HCT116 (cell line): ENCODE data around the gene LPAR3. TPM values are rescaled to one million over a fixed set of nuclear protein-coding genes. Genes with fewer than 3 reads are reported as not detected.

Experiments used
- ATAC-seq: fragments of 200-7000 bp; cut with Tn5 transposase; 2 replicates; pipeline ENCODE4 v1.9.1; 2020; ENCODE audit warnings: mild to moderate bottlenecking, moderate library complexity
- BruUV-seq: library from RNA; stranded (reverse); fragments of 400-500 nt; replicated peaks from 2 replicates; lab custom pipeline; 2021; lab: Mats Ljungman, UMichigan
- CTCF ChIA-PET: fragments of 300-600 bp; sonication (Branson Sonifier 250); formaldehyde crosslinking; loops from one replicate; lab custom pipeline; 2021; ENCODE audit warnings: antibody characterized with exemption; lab: Charles Lee
- POLR2A ChIA-PET: fragments of 300-600, 350-600 bp; sonication (Branson Sonifier 250); formaldehyde crosslinking; loops from one replicate; lab custom pipeline; 2021; ENCODE audit warnings: antibody characterized with exemption; lab: Charles Lee
- RAD21 ChIA-PET, 2 experiments: fragments of 300-600 bp; sonication (Branson Sonifier 250); formaldehyde crosslinking; loops; one replicate each; lab custom pipeline; 2023; ENCODE audit warnings: low total read pairs in 2 of 2; ENCODE audit not compliant: uncharacterized antibody in 2 of 2, unreplicated experiment in 2 of 2, low non-redundant PET in 1 of 2; lab: Charles Lee
- DNase-seq: peaks from one replicate; pipeline ENCODE4 v3.0.0-alpha.2; 2010; ENCODE audit warnings: low read depth, low spot score
- H2AFZ ChIP-seq: fragments of 200-600 bp; shearing (Covaris generic), sonication (generic); 2 replicates; pipeline ENCODE4 v1.6.1; 2017; ENCODE audit warnings: low read depth, mixed run types, mixed read lengths, antibody characterized with exemption, low read length; ENCODE audit not compliant: poor library complexity, severe bottlenecking
- H3K27ac ChIP-seq: 2 replicates; pipeline ENCODE4 v1.5.1; 2012; ENCODE audit warnings: low read depth, low read length
- H3K27me3 ChIP-seq: fragments of 200-600 bp; sonication (generic); 2 replicates; pipeline ENCODE4 v1.6.1; 2016; ENCODE audit warnings: mixed run types, low read length, mixed read lengths; ENCODE audit not compliant: insufficient read depth
- H3K36me3 ChIP-seq, 2 experiments: fragments of 200-500 bp in 1 of 2; fragments of 200-600 bp in 1 of 2; sonication (Bioruptor generic) in 1 of 2; sonication (generic) in 1 of 2; 2 replicates each; pipeline versions ENCODE4 v1.5.1 to v1.6.1; 2014 to 2016; ENCODE audit warnings: low read length in 2 of 2, inconsistent platforms in 1 of 2, mixed read lengths in 1 of 2, mixed run types in 1 of 2; ENCODE audit not compliant: insufficient read depth in 2 of 2, control insufficient read depth in 1 of 2
- H3K4me1 ChIP-seq, 2 experiments: fragments of 200-600 bp in 1 of 2; sonication (generic) in 1 of 2; 2 replicates each; pipeline versions ENCODE4 v1.5.1 to v1.6.1; 2012 to 2017; ENCODE audit warnings: low read length in 2 of 2, inconsistent platforms in 1 of 2, mild to moderate bottlenecking in 1 of 2, mixed read lengths in 1 of 2, mixed run types in 1 of 2, moderate library complexity in 1 of 2; ENCODE audit not compliant: insufficient read depth in 2 of 2, control insufficient read depth in 1 of 2
- H3K4me2 ChIP-seq: fragments of 200-600 bp; sonication (generic); 2 replicates; pipeline ENCODE4 v1.6.1; 2017; ENCODE audit warnings: mixed run types, low read length, mixed read lengths
- H3K4me3 ChIP-seq, 2 experiments: fragments of 200-600 bp in 1 of 2; sonication (generic) in 1 of 2; replicated peaks in 1 of 2; 2 replicates each; pipeline ENCODE4 v1.5.1; 2011 to 2016; ENCODE audit warnings: low read length in 2 of 2, control low read depth in 1 of 2, low read depth in 1 of 2, mild to moderate bottlenecking in 1 of 2, mixed read lengths in 1 of 2, mixed run types in 1 of 2
- H3K79me2 ChIP-seq: fragments of 200-600 bp; sonication (generic); 2 replicates; pipeline ENCODE4 v1.6.1; 2017; ENCODE audit warnings: mild to moderate bottlenecking, mixed run types, low read length, moderate library complexity, mixed read lengths; ENCODE audit not compliant: insufficient read depth
- H3K9ac ChIP-seq: fragments of 200-600 bp; sonication (generic); 2 replicates; pipeline ENCODE4 v1.6.1; 2016; ENCODE audit warnings: low read length, mixed read lengths
- H3K9me2 ChIP-seq: fragments of 200-600 bp; sonication (generic), shearing (Covaris generic); 2 replicates; pipeline ENCODE4 v1.6.1; 2017; ENCODE audit warnings: mixed run types, mild to moderate bottlenecking, moderate library complexity; ENCODE audit not compliant: insufficient read depth
- H3K9me3 ChIP-seq, 2 experiments: fragments of 200-500 bp in 1 of 2; fragments of 200-600 bp in 1 of 2; sonication (Bioruptor generic) in 1 of 2; sonication (generic) in 1 of 2; 2 replicates each; pipeline ENCODE4 v1.6.1; 2014 to 2017; ENCODE audit warnings: low read length in 2 of 2, mixed read lengths in 2 of 2, inconsistent platforms in 1 of 2, low read depth in 1 of 2, mild to moderate bottlenecking in 1 of 2, mixed run types in 1 of 2, moderate library complexity in 1 of 2; ENCODE audit not compliant: control insufficient read depth in 1 of 2, insufficient read depth in 1 of 2
- H4K20me1 ChIP-seq: fragments of 200-600 bp; sonication (generic), shearing (Covaris generic); 2 replicates; pipeline ENCODE4 v1.6.1; 2017; ENCODE audit warnings: mixed run types, mild to moderate bottlenecking, moderate library complexity; ENCODE audit not compliant: insufficient read depth
- CEBPB ChIP-seq: IDR thresholded peaks from 2 replicates; pipeline ENCODE4 v1.6.1; 2012; ENCODE audit warnings: low read depth
- EZH2phosphoT487 ChIP-seq: fragments of 200-600 bp; IDR thresholded peaks from 2 replicates; pipeline ENCODE4 v1.6.1; 2018; ENCODE audit warnings: antibody characterized with exemption, borderline replicate concordance
- RAD21 ChIP-seq: IDR thresholded peaks from 2 replicates; pipeline ENCODE4 v1.6.1; 2012; ENCODE audit warnings: low read depth, mild to moderate bottlenecking
- intact Hi-C: fragments of 100-400 bp; cut with micrococcal nuclease; formaldehyde crosslinking; loops from 2 replicates; pipeline ENCODE4 v1.10.0; 2022
- total RNA-seq: library from RNA; stranded (reverse); gene quantifications from one replicate; pipeline ENCODE4 v1.2.1, GENCODE V29; 2021; ENCODE audit not compliant: unreplicated experiment
- TF ChIP-seq, protein P1 (sequence below): IDR thresholded peaks from 2 replicates; pipeline ENCODE4 v1.6.1; 2011; ENCODE audit warnings: mild to moderate bottlenecking, low read length, moderate library complexity; ENCODE audit not compliant: insufficient replicate concordance; ENCODE audit errors: extremely low read depth
- TF ChIP-seq, protein P2 (sequence below): IDR thresholded peaks from 2 replicates; pipeline ENCODE4 v1.6.1; 2012; ENCODE audit warnings: low read depth

LPAR3 gene
- total RNA-seq, 1 experiment from 2014 or later = 27.2 TPM

DNA sequence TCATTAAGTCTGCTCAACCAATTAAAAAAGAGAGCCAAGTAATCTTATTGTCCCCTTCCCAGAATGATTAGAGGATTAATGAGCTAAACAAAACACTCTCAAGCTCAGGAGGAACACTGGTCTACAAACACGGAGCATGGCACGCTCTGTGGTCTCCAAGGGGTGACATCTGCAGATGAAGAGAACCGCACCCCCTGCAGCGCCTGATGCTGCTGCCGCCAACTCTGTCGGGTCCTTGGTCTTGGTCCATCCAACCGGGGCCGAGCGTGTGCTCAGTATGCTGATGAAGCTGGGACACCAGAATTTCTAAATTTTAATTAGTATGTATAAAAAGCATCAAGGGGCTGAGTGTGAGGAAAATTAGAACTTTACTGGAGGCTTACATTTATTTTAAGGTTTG lies 82.7 kb downstream of the LPAR3 start:
- CTCF ChIA-PET = no interaction called here

DNA sequence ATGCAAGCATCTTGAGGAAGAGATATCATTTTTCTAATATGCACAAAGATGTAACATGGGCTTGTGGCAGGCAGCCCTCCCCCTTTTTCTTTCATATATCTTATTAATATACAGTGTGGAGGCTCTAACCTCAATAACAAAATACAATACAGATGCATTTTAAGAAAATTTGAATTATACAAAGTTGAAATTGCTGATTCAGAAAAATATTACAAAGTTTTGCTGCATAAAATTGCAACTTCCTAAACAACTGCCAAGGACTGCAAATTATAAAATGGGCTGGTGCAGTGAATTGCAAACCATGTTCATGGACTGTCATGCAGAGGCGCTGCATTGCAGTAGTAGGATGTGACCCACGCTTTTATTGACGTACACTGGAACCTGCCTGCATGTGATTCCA lies 84.0 kb downstream of the LPAR3 start:
- Histone ChIP-seq H3K4me1 (no peaks in the 10 kb centered on the region), H2AFZ (no peak overlapping the region), H3K9me2 (no peaks in the 10 kb centered on the region), H3K4me2 (no peak overlapping the region), H3K9ac (no peak overlapping the region), H3K4me3 (no peak overlapping the region), H4K20me1 (no peaks in the 10 kb centered on the region), H3K27ac (no peak overlapping the region), H3K27me3 (no peaks in the 10 kb centered on the region), H3K9me3 (no peaks in the 10 kb centered on the region), H3K79me2 (no peaks in the 10 kb centered on the region), H3K36me3 (no peaks in the 10 kb centered on the region; a peak in 1 of 4 replicates)
- DNase-seq (no peak), ATAC-seq (no peak)
- BruUV-seq = no TSS peak
- ChIA-PET POLR2A (no interaction called here), CTCF (interaction anchor here (2.2 kb wide), 1 partner anchor 27 kb away, joined by 7 read pairs; no protein-coding TSS in a partner anchor), RAD21 (no interaction called here)
- TF ChIP-seq, protein P1, sequence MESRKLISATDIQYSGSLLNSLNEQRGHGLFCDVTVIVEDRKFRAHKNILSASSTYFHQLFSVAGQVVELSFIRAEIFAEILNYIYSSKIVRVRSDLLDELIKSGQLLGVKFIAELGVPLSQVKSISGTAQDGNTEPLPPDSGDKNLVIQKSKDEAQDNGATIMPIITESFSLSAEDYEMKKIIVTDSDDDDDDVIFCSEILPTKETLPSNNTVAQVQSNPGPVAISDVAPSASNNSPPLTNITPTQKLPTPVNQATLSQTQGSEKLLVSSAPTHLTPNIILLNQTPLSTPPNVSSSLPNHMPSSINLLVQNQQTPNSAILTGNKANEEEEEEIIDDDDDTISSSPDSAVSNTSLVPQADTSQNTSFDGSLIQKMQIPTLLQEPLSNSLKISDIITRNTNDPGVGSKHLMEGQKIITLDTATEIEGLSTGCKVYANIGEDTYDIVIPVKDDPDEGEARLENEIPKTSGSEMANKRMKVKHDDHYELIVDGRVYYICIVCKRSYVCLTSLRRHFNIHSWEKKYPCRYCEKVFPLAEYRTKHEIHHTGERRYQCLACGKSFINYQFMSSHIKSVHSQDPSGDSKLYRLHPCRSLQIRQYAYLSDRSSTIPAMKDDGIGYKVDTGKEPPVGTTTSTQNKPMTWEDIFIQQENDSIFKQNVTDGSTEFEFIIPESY = no peak
- no peak for TF ChIP-seq CEBPB
- TF ChIP-seq, protein P2, sequence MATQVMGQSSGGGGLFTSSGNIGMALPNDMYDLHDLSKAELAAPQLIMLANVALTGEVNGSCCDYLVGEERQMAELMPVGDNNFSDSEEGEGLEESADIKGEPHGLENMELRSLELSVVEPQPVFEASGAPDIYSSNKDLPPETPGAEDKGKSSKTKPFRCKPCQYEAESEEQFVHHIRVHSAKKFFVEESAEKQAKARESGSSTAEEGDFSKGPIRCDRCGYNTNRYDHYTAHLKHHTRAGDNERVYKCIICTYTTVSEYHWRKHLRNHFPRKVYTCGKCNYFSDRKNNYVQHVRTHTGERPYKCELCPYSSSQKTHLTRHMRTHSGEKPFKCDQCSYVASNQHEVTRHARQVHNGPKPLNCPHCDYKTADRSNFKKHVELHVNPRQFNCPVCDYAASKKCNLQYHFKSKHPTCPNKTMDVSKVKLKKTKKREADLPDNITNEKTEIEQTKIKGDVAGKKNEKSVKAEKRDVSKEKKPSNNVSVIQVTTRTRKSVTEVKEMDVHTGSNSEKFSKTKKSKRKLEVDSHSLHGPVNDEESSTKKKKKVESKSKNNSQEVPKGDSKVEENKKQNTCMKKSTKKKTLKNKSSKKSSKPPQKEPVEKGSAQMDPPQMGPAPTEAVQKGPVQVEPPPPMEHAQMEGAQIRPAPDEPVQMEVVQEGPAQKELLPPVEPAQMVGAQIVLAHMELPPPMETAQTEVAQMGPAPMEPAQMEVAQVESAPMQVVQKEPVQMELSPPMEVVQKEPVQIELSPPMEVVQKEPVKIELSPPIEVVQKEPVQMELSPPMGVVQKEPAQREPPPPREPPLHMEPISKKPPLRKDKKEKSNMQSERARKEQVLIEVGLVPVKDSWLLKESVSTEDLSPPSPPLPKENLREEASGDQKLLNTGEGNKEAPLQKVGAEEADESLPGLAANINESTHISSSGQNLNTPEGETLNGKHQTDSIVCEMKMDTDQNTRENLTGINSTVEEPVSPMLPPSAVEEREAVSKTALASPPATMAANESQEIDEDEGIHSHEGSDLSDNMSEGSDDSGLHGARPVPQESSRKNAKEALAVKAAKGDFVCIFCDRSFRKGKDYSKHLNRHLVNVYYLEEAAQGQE = no peak
- TF ChIP-seq RAD21 = no peak
- intact Hi-C loops = no loop called here

More for the DNA sequence above, 82.7 kb downstream of the LPAR3 start:
- intact Hi-C loops = no loop called here
- Histone ChIP-seq H3K36me3 (no peaks in the 10 kb centered on the region; a peak in 1 of 4 replicates), H4K20me1 (no peaks in the 10 kb centered on the region), H3K9me2 (no peaks in the 10 kb centered on the region), H3K4me2 (no peak overlapping the region), H3K9me3 (no peaks in the 10 kb centered on the region), H3K4me1 (no peaks in the 10 kb centered on the region), H3K79me2 (no peaks in the 10 kb centered on the region), H3K9ac (no peak overlapping the region), H3K27ac (no peak overlapping the region), H3K27me3 (no peaks in the 10 kb centered on the region), H3K4me3 (no peak overlapping the region), H2AFZ (no peak overlapping the region)
- no peak for TF ChIP-seq EZH2phosphoT487
- no peak for DNase-seq
- RAD21 ChIA-PET = no interaction called here
- ATAC-seq = no peak
- POLR2A ChIA-PET = interaction anchor here (1.2 kb wide), 1 partner anchor 8 kb away, joined by 5 read pairs; no protein-coding TSS in a partner anchor
- BruUV-seq = no TSS peak
